B cell (primary cell): ENCODE data around the gene PACSIN2. TPM values are rescaled to one million over a fixed set of nuclear protein-coding genes. Genes with fewer than 3 reads are reported as not detected.
"Not testable (repeated sequence)": the region's sequence is repeated elsewhere in the genome, so short reads cannot be mapped to it uniquely, and the experiment has no call there.

Experiments
- ATAC-seq: fragments of 200-7000 bp; cut with Tn5 transposase; one replicate; pipeline ENCODE4 v1.10.0; 2021; ENCODE audit warnings: low read depth, mild to moderate bottlenecking, moderate number of reproducible peaks, moderate library complexity
- CTCF ChIA-PET: fragments of 350-600 bp; sonication (Branson Sonifier 250); formaldehyde crosslinking; loops from one replicate; lab custom pipeline; 2021; ENCODE audit warnings: antibody characterized with exemption, inconsistent platforms; lab: Charles Lee
- POLR2A ChIA-PET: fragments of 350-600 bp; sonication (Branson Sonifier 250); formaldehyde crosslinking; loops from one replicate; lab custom pipeline; 2021; ENCODE audit warnings: antibody characterized with exemption; lab: Charles Lee
- DNase-seq: peaks from one replicate; pipeline ENCODE4 v3.0.0; 2013
- H2AFZ ChIP-seq: 2 replicates; pipeline ENCODE4 v1.6.1; 2012; ENCODE audit warnings: mild to moderate bottlenecking, low read depth, low read length; ENCODE audit not compliant: insufficient read depth, poor library complexity, severe bottlenecking
- H3K27ac ChIP-seq, 2 donors: 1 replicate in 1 of 2; 2 replicates in 1 of 2; pipeline ENCODE4 v1.5.1; 2012 to 2013; ENCODE audit warnings: low read length in 2 of 2, mild to moderate bottlenecking in 2 of 2, moderate library complexity in 1 of 2
- H3K27me3 ChIP-seq, 4 experiments: fragments of 200-600 bp in 1 of 4; sonication (generic) in 1 of 4; replicated peaks in 1 of 4; 1 replicate in 2 of 4; 2 replicates in 2 of 4; pipeline versions ENCODE4 v1.6.1 to v1.7.0; 2013 to 2016; ENCODE audit warnings: low read length in 3 of 4, mild to moderate bottlenecking in 2 of 4, mixed read lengths in 1 of 4, moderate library complexity in 1 of 4; ENCODE audit not compliant: insufficient read depth in 4 of 4, control insufficient read depth in 3 of 4; ENCODE audit errors: control extremely low read depth in 1 of 4
- H3K36me3 ChIP-seq, 2 experiments: replicated peaks in 1 of 2; 1 replicate in 1 of 2; 2 replicates in 1 of 2; pipeline versions ENCODE4 v1.6.1 to v1.7.1; 2013; ENCODE audit warnings: low read length in 1 of 2; ENCODE audit not compliant: insufficient read depth in 2 of 2, control insufficient read depth in 1 of 2; ENCODE audit errors: control extremely low read depth in 1 of 2, extremely low read depth in 1 of 2
- H3K4me1 ChIP-seq, 2 donors: fragments of 200-600 bp in 1 of 2; sonication (generic) in 1 of 2; 1 replicate in 1 of 2; 2 replicates in 1 of 2; pipeline versions ENCODE4 v1.5.1 to v1.6.1; 2013 to 2017; ENCODE audit warnings: low read length in 2 of 2; ENCODE audit not compliant: control insufficient read depth in 2 of 2, insufficient read depth in 2 of 2
- H3K4me2 ChIP-seq: replicated peaks from 2 replicates; pipeline ENCODE3; 2012; ENCODE audit warnings: mild to moderate bottlenecking, low read depth, low read length; ENCODE audit not compliant: poor library complexity, severe bottlenecking
- H3K4me3 ChIP-seq, 5 experiments: fragments of 200-600 bp in 1 of 5; sonication (generic) in 1 of 5; 1 replicate in 3 of 5; 2 replicates in 2 of 5; pipeline versions ENCODE4 v1.5.1 to v1.7.0; 2011 to 2016; ENCODE audit warnings: low read length in 4 of 5, mild to moderate bottlenecking in 4 of 5, low read depth in 2 of 5, control low read depth in 1 of 5, moderate library complexity in 1 of 5; ENCODE audit not compliant: insufficient read depth in 1 of 5; ENCODE audit errors: control extremely low read depth in 1 of 5, extremely low read depth in 1 of 5
- H3K79me2 ChIP-seq: fragments of 200-600 bp; sonication (generic); one replicate; pipeline ENCODE4 v1.6.0; 2016; ENCODE audit warnings: low read length; ENCODE audit not compliant: control insufficient read depth, insufficient read depth
- H3K9ac ChIP-seq: fragments of 200-600 bp; sonication (generic); 2 replicates; pipeline ENCODE4 v1.6.1; 2017; ENCODE audit warnings: mild to moderate bottlenecking, low read length, moderate library complexity
- H3K9me3 ChIP-seq, 3 donors: one replicate each; pipeline versions ENCODE4 v1.6.1 to v1.7.1; 2013; ENCODE audit warnings: low read length in 2 of 3; ENCODE audit not compliant: control insufficient read depth in 2 of 3, insufficient read depth in 1 of 3; ENCODE audit errors: control extremely low read depth in 1 of 3
- H4K20me1 ChIP-seq: 2 replicates; pipeline ENCODE4 v1.6.0; 2012; ENCODE audit warnings: mild to moderate bottlenecking, low read length; ENCODE audit not compliant: insufficient read depth, control insufficient read depth, poor library complexity, severe bottlenecking
- H3K27ac Mint-ChIP-seq: one replicate; pipeline ENCODE4 v1.8.0; 2021; ENCODE audit warnings: mixed read lengths
- H3K27me3 Mint-ChIP-seq: one replicate; pipeline ENCODE4 v1.8.0; 2021; ENCODE audit warnings: mixed read lengths
- H3K4me1 Mint-ChIP-seq: one replicate; pipeline ENCODE4 v1.8.0; 2021; ENCODE audit warnings: mixed read lengths
- H3K4me3 Mint-ChIP-seq: one replicate; pipeline ENCODE4 v1.8.0; 2021; ENCODE audit warnings: mixed read lengths
- H3K9me3 Mint-ChIP-seq: one replicate; pipeline ENCODE4 v1.8.0; 2022; ENCODE audit warnings: mixed read lengths; ENCODE audit not compliant: insufficient read depth
- CTCF ChIP-seq: fragments of 200-600 bp; IDR thresholded peaks from one replicate; pipeline ENCODE4 v1.8.0; 2022; ENCODE audit warnings: antibody characterized with exemption, mild to moderate bottlenecking
- EZH2 ChIP-seq: IDR thresholded peaks from 2 replicates; pipeline ENCODE4 v1.6.1; 2012; ENCODE audit warnings: borderline replicate concordance, low read depth, mild to moderate bottlenecking, moderate library complexity, low read length; ENCODE audit not compliant: insufficient read depth, poor library complexity, severe bottlenecking
- WGBS: methylation state at CpG from one replicate; pipeline ENCODE4 v1.1.5; 2013; ENCODE audit warnings: missing lambda C conversion rate; ENCODE audit not compliant: insufficient coverage; 5-methylcytosine and 5-hydroxymethylcytosine counted together
- intact Hi-C: fragments of 100-400 bp; cut with micrococcal nuclease; formaldehyde crosslinking; loops from one replicate; pipeline ENCODE4 v1.10.0; 2022
- polyA plus RNA-seq: library from polyadenylated mRNA; depleted of rRNA; stranded (reverse); fragments of >200 nt; gene quantifications from 2 replicates; pipeline ENCODE4 v1.2.3, GENCODE V29; 2012
- total RNA-seq, 2 donors: library from RNA; stranded (reverse); fragments of 120-200 nt in 1 of 2; gene quantifications; 1 replicate in 1 of 2; 2 replicates in 1 of 2; pipeline versions ENCODE4 v1.2.3 to v1.2.4, GENCODE V29; 2013 to 2022

Gene PACSIN2
- total and polyA plus RNA-seq, 2 donors (not counting 1 experiment from before 2014, with no cell fraction given): 26.9 to 59.3 TPM

GRCh38 chr22:42925598-42925997, 89.4 kb downstream of the PACSIN2 start:
- H3K4me2 ChIP-seq: peak overlapping the region; percentile 54
- no peaks in the 10 kb centered on the region for H3K9me3 ChIP-seq
- intact Hi-C loops: no loop called here
- peak overlapping the region; percentile 6 for H3K9ac ChIP-seq
- H3K27ac ChIP-seq: peak overlapping the region; percentile 0 to 61
- Mint-ChIP-seq H3K4me1 (peaks cover 69% of the 10 kb centered on the region), H3K27me3 (no peaks in the 10 kb centered on the region), H3K27ac (peak overlapping the region; percentile 81), H3K4me3 (peak overlapping the region; percentile 48), H3K9me3 (no peaks in the 10 kb centered on the region)
- no peak overlapping the region for H3K4me3 ChIP-seq
- no peak for DNase-seq
- H3K36me3 ChIP-seq: no peaks in the 10 kb centered on the region
- WGBS: 0% methylated on average over 6 of the region's 6 CpGs
- H3K79me2 ChIP-seq: peaks cover 95% of the 10 kb centered on the region
- TF ChIP-seq EZH2: no peak
- TF ChIP-seq CTCF: no peak
- POLR2A ChIA-PET: no interaction called here
- ATAC-seq: no peak
- CTCF ChIA-PET: interaction anchor here (1.6 to 2.2 kb wide), 3 partner anchors 40 to 135 kb away, joined by 3 to 5 read pairs (median 5); no protein-coding TSS in a partner anchor
- H3K27me3 ChIP-seq: no peaks in the 10 kb centered on the region
- H3K4me1 ChIP-seq: peaks cover 62 to 88% of the 10 kb centered on the region in 2 donors
- H4K20me1 ChIP-seq: no peaks in the 10 kb centered on the region
- H2AFZ ChIP-seq: peak overlapping the region; percentile 58

DNA sequence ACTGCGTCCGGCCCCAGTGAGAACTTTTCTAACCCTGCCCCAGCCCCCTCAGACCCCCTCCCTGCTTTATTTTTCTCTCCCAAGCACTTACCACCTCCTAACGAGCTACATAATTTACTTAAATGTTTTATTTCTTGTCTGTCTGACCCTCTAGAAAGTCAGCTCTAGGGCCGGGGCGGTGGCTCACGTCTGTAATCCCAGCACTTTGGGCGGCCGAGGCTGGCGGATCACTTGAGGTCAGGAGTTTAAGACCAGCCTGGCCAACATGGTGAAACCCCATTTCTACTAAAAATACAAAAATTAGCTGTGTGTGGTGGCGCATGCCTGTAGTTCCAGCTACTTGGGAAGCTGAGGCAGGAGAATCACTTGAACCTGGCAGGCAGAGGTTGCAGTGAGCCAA, 89.9 kb downstream of the PACSIN2 start:
- ChIA-PET CTCF (interaction anchor here (1.2 to 2.2 kb wide), 4 partner anchors 9 to 135 kb away, joined by 3 to 5 read pairs (median 4); no protein-coding TSS in a partner anchor), POLR2A (interaction anchor here (0.6 to 0.8 kb wide), 3 partner anchors 9 to 21 kb away, joined by 3 read pairs; no protein-coding TSS in a partner anchor)
- H3K36me3 ChIP-seq, H3K27ac ChIP-seq, H4K20me1 ChIP-seq, intact Hi-C loops, H3K9me3 Mint-ChIP-seq, H3K27ac Mint-ChIP-seq, H3K4me2 ChIP-seq, H2AFZ ChIP-seq, H3K27me3 Mint-ChIP-seq, ATAC-seq, H3K27me3 ChIP-seq, DNase-seq, H3K4me3 Mint-ChIP-seq, H3K4me3 ChIP-seq, H3K9me3 ChIP-seq, H3K9ac ChIP-seq: not testable (repeated sequence)
- Histone ChIP-seq H3K4me1 (peaks cover 56 to 83% of the 10 kb centered on the region in 2 donors), H3K79me2 (peaks cover 95% of the 10 kb centered on the region)
- WGBS: 97% methylated on average over 6 of the region's 10 CpGs
- peaks cover 68% of the 10 kb centered on the region for H3K4me1 Mint-ChIP-seq
